Measurements from ENCODE around the gene FSTL1.
"Not testable (repeated sequence)": the region's sequence is repeated elsewhere in the genome, so short reads cannot be mapped to it uniquely, and the experiment has no call there.

FSTL1 gene

DNA sequence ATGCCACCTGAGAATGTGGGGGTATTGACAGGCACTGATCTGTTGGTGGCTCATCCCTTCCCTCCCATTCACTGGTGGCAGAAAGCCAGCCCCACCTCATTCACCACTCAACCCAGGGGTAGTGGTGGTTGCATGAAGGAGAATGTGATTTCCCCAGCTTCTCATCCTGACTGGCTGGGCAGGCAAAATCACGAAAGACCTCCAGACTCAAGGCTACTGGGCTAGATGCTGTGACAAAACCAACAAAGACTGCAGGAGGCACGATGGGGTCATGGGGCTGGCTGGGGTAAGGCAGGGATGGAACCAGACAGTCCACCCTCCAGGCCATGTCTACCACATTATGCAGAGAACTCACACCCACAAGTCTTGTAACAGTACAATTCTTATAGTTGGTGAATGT lies 33.9 kb downstream of the FSTL1 start:
- DNase-seq, result no peak

DNA sequence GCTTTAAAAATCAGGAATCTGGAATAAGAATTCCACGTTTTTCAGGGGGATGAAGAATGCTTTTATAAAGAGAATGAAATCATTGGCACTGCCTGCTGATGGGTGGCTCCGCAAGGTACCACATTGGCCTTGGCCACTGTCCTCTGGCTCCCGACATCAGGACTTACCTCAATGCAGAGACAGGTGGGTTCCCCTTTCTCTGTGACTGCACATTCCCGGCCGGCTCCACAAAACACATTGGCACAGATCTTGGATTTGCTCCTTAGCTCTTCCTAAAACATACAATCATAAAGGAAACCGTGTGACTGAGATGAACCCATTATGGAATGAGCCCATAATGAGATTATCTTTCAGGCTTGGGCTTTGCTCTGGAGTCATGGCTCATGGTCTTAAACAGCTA lies 35.0 kb downstream of the FSTL1 start:
- DNase-seq, result no peak

GRCh38 chr3:120410541-120410940 lies 40.3 kb downstream of the FSTL1 start:
- DNase-seq, result no peak

DNA sequence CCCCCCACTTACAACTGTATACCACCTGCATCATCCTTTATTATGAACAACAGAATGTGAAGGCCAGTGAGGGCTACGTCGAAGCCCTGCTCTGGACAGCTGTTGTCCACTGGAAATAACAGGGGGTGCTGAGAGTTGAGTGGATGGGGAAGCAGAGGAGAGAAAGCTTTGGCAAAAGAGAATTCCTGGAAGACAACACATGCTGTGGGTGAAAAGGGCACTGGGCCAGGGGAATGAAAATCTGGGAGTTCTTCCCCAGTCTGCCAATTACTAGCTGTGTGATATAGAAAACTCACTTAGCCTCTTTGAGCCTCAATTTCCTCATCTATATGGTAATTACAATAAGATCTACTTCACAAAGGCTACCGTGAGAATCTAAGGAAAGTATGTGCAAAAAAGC lies 40.7 kb downstream of the FSTL1 start:
- no peak for DNase-seq

DNA sequence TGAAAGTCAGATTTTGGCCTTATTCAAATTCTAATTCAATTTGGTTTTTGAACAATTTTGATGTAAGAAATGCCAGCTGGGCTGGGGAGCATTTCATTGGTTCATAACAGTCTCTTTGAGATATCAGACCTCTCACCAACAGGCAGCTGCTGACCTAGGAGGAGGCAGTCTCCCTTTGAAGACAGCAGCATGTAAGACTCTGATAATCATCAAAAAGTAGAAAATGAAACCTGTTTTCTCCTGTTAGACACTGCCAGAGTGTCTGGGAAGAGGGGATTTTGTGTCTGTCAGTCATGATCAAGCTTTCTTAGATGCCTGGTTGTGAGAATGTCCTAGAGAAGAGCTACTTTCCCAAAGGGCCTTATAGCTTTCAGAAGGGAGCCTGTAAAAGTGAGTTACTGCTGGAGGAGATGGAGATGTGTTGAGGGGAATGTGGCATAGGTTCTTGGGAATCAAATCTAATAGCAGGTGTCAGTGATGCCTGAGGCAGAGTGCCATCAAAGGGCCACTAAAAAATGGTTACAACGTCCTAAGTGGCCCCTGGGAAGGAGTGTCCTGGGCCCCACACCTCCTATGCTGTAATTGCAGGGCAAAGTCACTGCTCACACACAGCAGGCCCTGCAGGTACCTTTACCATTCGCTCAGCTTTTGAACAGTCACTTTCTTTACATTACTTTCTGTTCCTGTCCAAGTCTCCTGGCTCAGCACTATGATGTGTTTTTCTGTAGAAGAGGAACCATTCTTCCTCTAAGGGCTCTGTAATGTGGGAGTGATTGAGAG lies 43.1 kb downstream of the FSTL1 start:
- no peak for DNase-seq

DNA sequence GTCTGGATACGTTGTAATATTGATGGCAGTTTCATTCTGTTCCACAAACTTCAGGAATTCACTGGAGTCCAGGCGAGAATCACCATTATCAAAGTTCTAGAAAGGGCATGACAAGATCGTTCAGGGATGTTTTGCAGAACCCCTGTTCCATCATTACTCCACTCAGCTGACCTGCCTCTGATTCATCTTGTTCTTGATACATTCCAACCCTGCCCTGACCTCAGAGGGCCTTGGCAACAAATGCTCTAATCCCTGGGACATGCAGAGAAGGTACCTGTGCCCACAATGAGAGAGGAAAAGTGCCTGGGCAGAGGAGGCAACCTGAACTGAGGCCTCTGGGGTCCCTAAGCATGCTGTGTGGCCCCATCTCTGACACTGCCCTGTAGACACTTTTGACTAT lies 45.9 kb downstream of the FSTL1 start:
- DNase-seq, result no peak

GRCh38 chr3:120402257-120402656 lies 48.5 kb downstream of the FSTL1 start:
- DNase-seq, result no peak

- DNase-seq, result no peak
These were observed 51.4 kb downstream of the FSTL1 start for GRCh38 chr3:120399372-120399771.

DNA sequence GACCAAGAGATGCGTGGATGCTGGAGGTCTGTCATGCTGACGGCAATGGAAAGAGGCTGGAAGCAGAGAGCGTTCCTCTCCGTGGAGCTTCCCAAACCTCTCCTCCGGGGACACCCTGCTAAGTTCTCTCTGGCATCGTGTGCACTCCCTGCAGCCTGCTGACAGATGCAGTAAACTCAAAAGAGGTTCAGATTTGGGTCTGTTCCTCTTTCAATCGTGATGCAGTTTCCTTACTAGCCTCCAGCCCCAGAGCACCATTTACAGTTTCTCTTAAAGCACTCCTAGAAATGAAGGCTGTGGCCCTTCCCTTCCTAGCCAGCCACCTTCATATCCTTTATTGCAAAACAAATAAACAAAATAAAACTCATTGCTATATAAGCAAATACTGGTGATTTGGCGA lies 54.3 kb downstream of the FSTL1 start:
- no peak for DNase-seq

GRCh38 chr3:120394347-120394746 lies 56.4 kb downstream of the FSTL1 start:
- DNase-seq, result no peak

DNA sequence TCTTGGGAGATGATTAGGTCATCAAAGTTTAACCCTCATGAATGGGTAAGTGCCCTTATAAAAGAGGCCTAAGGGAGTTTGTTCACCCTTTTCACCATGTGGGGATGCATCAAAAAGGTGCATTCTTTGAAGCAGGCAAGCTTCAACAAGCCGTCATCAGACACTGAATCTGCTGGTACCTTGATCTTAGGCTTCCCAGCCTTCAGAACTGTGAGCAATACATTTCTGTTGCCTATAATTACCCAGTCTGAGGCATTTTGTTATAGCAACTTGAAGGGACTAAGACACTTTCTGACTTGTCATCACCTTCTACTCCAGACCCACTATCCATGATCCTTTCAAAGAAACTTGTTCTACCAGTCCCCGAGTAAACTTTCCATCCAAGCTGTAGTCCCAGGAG lies 57.0 kb downstream of the FSTL1 start:
- no peak for DNase-seq

- DNase-seq, result no peak
These were observed 57.5 kb downstream of the FSTL1 start for GRCh38 chr3:120393243-120393642.

- DNase-seq, result no peak
These were observed 67.8 kb downstream of the FSTL1 start for GRCh38 chr3:120382941-120383447.

GRCh38 chr3:120381503-120381902 lies 69.3 kb downstream of the FSTL1 start:
- DNase-seq, result no peak

- DNase-seq, result not testable (repeated sequence)
These were observed 72.8 kb downstream of the FSTL1 start for GRCh38 chr3:120377948-120378347.

DNA sequence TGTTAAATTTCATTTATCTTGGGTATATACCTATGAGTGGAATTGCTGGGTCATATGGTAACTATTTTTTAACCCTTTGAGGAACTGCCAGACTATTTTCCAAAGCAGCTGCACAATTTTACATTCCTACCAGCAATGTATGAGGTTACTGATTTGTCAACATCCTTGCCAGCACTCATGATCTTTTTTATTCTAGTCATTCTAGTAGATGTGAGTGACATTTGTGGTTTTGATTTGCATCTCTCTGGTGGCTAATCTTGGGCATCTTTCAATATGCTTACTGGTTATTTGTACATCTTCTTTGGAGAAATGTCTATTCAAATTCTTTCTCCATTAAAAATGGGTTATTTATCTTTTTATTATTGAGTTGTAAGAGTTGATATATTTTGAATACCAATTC lies 80.3 kb downstream of the FSTL1 start:
- DNase-seq, result no peak

DNA sequence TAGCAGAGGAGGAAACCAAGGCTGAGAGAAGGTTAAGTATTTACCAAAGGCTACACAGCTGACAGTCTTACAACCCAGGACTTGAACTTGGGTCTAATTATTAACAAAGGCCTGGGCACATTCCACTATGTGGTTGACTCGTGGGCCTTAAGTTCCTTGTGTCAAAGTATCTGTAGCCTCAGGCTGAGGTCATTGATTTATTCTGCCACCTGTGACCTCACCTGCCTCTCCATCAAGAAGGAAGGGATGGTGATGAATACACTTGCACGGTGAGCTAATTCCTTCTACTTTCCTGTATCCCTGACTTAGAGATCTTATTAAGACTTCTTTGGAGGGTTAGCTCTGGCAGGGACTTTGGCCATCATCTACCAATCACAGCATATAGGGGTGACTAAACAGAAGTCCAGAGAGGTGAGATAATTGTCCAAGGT lies 81.7 kb downstream of the FSTL1 start:
- DNase-seq, result no peak

- DNase-seq, result no peak
These were observed 82.6 kb downstream of the FSTL1 start for GRCh38 chr3:120368172-120368571.

DNA sequence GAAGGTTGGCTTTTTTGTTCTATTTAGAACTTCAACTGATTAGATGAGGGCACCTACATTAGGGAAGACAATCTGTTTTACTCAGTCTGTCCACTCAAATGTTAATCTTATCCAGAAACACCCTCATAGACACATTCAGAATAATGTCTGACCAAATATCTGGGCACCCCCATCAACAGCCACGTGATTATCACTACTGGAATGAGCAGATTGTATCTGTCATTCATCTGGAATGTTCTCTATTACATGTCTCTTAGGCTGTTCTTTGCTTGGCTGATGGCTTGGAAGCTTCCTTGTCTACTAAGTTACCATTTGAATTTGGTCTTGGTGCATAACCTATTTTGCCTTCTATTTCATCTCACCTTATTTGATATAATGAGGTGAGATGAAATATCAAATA lies 86.0 kb downstream of the FSTL1 start:
- DNase-seq, result no peak

DNA sequence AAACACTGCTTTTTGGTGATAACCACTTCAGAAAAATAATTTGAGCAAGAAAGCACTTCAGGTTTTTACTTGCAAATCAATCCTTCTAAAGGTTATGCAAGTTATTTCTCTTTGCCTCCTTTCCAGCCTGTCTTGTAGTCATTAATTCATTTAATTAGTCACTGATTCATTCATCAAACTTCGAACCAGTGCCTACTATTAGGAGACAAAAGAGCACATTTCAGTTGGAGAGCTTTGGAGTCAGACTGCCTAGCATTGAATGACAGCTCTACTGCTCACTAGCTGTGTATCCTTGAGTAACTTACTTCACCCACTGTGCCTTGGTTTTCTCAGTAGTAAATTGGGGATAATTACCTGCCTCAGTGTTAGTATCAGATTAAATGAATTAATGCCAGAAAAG lies 86.7 kb downstream of the FSTL1 start:
- no peak for DNase-seq

DNA sequence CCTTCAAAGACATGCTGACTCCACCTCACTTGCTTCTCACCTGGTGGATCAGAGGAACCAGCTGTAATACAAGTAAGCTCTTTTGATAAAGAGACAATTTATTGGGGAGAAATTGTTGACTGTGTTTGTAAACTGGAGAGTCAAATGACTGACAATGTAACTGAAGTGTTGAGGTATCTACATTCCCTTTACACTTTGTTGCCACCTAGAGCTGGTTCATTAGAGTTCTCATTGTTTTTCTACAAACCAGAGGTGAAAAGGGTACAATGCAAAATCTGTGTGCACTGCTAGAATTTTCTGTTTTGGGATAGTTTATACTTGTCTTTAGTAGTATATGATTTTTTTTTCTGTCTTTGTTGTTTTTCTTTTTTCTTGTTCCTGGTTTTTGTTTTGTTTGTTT lies 93.0 kb downstream of the FSTL1 start:
- no peak for DNase-seq

- no peak for DNase-seq
These were observed 95.3 kb downstream of the FSTL1 start for GRCh38 chr3:120355486-120355885.

DNA sequence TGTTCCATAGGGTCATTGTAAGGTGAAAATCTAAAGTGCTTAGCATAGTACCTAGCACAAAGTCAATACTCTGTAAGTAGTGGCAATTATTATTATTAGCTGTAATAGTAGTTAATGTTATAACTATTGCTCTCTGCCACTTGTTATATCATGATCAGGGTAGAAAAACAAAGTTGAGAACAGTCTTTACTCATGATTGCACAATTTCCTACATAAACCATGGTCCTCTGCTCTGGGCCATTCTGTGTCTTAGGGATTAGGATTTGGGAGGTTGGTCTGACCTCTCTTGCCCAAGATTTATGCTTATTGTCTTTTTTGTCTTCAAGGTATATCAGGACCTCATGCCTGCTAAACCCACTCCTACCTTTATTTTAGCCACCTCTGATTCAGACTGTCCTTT lies 97.3 kb downstream of the FSTL1 start:
- DNase-seq, result no peak

DNA sequence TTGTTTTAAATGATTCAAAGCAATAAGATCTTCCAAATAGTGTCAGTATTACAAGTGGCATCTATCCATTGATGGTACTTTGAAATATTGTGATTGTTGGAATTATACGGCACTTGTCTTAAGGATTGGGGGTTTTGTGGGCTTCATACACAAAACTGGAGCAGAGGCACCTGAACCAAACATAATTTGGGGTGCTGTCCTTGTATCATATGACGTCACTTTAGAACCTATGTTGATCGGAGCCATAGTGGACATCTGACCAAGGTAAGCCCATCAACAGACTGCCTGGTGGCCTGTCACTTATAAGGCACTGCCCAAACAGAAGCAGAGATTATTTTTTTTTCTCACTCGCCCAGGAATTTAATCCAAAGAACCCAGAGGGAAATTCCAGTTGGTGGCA lies 98.8 kb downstream of the FSTL1 start:
- DNase-seq, result no peak

DNA sequence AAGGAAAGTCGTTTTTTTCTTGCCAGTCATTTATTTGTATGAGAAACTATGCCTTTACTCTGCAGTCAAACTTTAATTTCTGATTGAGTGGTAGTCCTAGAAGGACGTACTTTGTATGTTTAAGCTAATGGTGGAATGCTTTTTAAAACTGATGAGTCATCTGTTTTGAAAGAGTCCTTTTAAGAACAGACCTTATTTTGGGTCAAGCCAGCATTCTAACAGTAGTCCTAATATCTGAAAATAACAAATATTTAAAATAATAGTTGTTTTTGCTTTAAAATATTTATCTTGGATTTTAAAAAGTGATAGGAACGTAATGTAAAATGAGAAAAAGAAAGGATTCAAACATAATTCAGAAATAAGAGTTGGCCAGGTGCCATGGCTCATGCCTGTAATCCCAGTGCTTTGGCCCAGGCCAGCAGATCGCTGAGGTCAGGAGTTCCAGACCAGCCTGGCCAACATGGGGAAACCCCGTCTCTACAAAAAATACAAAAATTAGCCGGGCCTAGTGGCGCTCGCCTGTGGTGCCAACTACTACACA lies 100.3 kb downstream of the FSTL1 start:
- DNase-seq, result peak; percentile 28

Measured in midbrain (tissue), 1 donor.